Activated CD4-positive, alpha-beta T cell treated with anti-CD3 and anti-CD28 coated beads, Interleukin-2, Interleukin-6, amounts not matched to agents 100 ng/mL and 50 ng/mL, durations not matched to agents 16 hours and 8 hours (primary cell): ENCODE results near the gene LCE6A.
A peak's percentile ranks its signal among the peaks of the same experiment; 100 is the strongest.

Experiments
- DNase-seq: peaks from one replicate; pipeline ENCODE4 v3.0.0-alpha.2; 2020

Gene LCE6A, protein sequence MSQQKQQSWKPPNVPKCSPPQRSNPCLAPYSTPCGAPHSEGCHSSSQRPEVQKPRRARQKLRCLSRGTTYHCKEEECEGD

DNA sequence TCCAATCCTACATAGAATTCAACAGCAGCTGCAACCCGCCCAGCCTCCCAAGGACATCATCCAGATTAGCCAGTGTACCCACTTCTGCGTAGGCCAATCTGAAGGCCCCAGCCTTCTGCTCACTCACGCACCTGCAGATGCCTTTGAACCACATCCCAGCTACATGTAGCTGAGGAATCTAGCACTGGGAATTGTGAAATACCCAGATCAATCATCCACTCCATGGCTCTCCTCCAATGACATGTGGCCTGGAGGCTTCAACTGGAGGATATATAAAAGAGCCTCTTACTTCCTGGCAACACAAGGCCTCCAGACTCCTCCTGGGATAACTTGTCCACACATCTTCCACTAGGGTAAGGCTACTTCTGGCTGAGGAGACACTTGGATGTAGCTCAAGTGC, at the start of gene LCE6A:
TSS of gene LCE6A (plus strand) at position 301 of the 400 bp plus-strand sequence. CDS start 665 bp downstream, outside the sequence.
- DNase-seq: no peak

DNA sequence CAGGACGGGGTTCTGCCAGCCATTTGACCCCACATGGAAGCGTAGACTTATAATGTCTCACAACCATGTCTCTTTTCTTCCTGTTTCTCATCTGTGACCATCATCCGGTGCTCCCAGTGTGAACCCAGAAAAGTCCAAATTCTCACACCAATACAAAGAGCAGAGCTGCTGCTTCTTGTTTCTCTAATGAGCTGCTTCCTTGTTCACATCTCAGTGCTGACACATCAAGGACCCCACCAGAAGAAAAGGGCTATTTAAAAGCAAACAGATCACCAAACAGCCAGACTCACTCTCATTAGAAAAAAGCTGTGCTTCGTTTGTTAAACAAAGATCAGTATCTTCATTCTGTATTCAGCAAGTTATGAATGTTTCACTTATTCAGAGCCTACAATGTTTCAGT, 47.0 kb upstream of the LCE6A start:
- DNase-seq: no peak

DNA sequence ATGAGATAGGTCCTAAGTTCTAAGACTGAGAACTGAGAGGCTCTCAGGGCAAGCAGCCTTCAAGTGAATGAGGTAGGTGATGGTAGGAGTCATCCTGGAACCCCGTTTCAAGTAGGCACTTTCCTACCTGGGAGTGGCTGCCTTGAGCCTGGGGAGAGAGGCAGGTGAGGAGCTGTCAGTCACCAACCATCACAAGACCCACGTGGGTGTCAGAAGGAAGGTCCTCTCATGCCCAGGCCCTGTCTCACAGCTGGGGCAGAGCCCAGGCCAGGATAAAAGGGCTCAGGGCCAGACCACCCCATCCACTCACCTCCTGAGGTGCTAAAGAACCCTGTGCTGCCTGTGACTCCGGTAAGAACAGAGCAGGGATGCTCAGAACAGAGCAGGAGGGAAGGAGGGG, 46.2 kb upstream of the LCE6A start, which contains the start of gene LCE1D:
TSS of gene LCE1D (plus strand) at position 301 of the 400 bp plus-strand sequence. CDS start 1,074 bp downstream, outside the sequence.
- no peak for DNase-seq

DNA sequence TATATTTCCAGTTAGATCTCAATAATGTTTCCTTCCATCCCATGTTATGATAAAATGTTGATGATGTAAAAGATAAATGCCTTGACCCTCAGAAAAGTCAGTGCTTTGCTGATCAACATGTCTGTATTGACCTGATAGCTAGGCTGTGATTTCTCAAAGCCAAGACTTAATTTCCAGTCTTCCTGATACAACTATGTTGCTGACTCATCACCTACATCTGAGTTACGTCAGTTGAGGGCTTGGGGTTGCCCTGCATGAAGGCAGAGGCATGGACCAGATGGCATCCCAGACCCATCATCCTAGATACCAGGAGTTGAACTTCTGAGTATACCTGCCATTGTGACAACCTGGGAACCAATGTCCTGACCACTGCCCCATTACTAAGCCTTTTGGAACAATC, 41.3 kb upstream of the LCE6A start:
- no peak for DNase-seq

DNA sequence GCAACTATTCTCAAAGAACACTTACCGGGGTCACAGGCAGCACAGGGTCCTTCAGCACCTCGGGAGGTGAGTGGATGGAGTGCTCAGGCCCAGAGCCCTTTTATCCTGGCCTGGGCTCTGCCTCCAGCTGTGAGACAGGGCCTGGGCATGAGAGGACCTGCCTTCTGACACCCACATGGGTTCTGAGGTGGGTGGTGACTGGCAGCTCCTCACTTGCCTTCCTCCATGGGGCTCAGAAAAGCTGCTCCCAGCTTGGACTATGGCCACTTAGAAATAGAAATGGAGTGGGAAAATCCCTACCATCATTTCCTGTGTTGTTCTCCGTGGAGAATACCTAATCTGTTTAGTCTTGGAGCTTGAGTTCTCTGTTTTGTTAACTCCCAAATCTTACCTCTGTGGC, 36.1 kb upstream of the LCE6A start, which contains the start of gene LCE1C:
TSS of gene LCE1C (minus strand) at position 76 of the 400 bp plus-strand sequence. CDS start 1,173 bp downstream, outside the sequence.
- DNase-seq: no peak

DNA sequence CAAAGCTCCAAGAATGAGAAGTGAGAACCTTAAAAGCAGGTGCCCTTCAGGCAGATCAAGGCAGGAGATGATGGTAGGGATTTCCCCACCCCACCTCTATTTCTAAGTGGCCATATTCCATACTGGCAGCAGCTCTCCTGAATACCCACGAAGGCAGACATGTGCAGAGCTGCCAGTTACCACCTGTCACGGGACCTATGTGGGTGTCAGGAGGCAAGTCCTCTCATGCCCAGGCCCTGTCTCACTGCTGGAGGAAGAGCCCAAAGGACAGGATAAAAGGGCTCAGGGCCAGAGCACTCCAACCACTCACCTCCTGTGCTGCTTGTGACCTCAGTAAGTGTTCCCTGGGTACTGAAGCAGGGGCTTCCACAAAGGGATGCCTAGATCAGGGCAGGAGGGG, 31.6 kb upstream of the LCE6A start:
- DNase-seq: no peak

DNA sequence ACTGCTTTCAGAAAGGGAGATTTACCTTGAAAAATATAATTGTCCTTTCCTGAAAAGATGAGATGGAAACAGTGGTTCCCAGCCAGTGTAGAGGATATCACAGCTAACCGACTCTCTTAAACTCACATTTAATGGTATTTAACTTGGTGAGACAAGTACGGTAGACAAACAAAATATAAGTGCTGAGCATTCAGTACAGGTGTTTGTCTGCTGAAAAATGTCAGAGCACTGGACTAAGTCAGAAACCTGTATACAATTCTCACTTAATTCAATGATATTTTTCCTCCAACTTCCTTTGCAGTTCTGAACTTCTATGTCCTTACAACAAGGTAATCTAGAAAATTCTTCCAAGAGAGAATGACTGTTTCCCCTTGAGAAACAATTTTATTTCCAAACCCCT, 31.0 kb upstream of the LCE6A start, which contains the start of gene LCE1B:
TSS of gene LCE1B (plus strand) at position 301 of the 400 bp plus-strand sequence. CDS start 476 bp downstream, outside the sequence.
- no peak for DNase-seq

DNA sequence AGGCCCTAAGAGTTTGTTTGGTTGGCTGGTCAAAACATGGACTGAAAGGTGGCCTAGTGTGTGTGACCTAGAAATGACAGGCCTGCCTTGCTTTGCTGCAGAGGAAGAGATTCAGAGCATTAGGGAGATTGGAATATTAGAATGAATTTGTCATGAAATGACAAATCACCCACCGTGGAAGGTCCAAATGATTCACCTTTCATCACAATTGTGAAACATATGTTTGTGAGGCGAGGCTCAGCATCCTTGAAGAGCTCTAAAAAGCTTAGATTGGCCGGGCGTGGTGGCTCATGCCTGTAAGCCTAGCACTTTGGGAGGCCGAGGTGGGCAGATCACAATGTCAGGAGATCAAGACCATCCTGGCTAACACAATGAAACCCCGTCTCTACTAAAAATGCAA, 25.3 kb upstream of the LCE6A start:
- DNase-seq: no peak

DNA sequence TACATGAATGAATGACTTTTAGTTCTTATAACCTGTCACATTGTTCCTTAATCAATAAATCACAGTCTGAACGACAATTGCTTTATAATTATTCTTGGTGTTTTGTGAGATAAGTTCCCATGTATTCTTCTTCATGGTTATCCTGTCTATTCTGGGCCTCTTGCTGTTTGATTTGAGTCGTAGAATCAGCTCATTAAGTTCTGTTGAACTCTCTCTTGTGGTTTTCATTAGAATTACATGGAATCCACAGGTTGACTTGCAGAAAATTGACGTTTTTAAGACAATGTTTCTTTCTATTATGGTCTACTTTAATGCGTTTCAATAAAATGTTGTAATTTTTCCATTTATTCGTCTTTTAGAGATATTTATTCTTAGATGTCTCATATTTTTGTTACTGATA, 19.4 kb upstream of the LCE6A start:
- no peak for DNase-seq

DNA sequence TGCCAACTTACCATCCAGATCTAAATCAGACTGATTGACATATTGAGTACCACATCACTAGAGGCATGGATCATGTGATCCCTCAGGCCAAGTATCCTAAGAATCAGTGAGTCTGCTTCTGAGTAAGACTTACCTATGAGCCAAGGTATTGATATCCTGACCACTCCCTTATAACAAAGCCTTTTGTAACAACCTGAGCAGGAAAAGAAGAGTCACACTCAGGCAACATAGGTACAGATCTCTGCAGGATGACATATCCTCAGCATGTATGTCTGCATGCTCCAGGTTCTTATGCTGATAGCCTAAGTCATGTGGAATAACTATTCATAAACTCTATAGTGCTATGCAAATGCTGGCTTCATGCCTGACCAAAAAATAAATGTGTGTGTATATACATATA, 17.7 kb upstream of the LCE6A start:
- DNase-seq: no peak

DNA sequence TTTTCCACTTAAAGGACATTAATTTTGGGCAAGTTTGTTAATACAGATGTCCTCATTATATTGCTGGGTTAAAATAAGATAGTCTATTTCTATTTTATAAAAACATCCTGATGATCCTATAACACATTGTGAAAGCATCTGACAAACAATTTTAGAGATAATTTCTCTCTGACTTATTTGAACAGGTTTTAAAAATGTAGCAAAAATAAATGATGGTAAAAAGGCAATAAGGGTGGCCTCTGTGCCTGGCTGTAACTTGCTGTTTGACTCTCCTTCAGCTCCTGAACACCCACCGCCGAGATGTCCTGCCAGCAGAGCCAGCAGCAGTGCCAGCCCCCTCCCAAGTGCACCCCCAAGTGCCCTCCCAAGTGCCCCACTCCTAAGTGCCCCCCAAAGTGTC, 15.5 kb upstream of the LCE6A start, which contains the start of gene LCE1A:
TSS of gene LCE1A (plus strand) at position 301 of the 400 bp plus-strand sequence. CDS start at position 301, 0 bp downstream.
- DNase-seq: no peak

DNA sequence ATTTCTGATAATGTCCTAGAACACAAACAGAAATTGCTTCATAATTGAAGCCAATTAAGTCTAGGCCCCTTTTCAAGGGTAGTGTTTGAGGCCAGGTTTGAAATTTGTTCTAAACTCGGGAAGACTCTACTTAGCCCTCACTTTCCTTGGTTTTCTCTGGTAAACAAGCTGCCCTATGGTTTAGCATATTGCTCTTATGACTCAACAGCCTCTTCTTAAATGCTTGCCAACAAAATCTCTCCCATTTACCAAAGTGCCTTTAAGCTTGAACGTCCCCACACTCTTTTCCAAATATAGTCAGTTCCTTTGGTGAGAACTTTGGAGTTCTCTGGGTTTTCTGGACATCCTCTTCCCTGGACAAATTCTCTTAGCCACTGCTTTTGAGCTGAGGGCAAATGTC, 5.8 kb upstream of the LCE6A start:
- no peak for DNase-seq

DNA sequence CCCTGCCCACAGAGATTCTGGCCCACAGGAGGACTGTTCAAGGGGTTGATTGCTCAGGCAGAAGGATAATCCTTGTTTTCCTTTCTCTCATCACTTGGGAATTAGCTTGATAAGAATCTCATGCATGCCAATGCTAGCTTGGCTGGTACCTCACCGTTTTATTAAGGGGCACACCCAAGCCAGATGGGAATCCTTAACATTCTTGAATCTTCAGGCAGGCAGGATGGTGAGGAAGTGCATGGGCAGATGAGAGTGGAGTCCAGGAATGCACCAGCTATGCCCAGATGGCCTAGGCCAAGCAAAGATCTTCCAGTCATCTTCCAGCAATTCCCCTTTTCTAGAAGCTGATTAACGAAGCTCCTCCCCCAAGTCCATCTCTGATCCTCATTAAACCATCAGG, 13.0 kb downstream of the LCE6A start:
- no peak for DNase-seq

DNA sequence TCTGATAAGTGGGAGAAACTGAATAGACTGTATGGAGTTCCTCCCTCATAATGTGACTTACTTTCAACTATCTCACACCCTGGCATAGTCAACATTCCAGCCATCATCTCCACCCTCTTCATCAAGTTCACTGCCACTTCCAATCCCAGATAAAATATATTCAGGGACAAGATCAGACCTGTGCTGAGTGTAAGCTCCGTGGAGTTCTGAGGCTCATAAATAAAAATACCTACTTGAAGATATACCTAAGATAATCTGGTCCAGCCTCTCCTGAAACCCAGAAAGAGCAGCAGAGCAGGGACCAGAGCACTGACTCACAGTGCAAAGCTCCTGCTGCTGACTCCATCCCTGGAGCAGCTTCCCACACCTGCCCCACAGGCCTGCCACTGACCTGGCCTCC, 15.4 kb downstream of the LCE6A start:
- no peak for DNase-seq

DNA sequence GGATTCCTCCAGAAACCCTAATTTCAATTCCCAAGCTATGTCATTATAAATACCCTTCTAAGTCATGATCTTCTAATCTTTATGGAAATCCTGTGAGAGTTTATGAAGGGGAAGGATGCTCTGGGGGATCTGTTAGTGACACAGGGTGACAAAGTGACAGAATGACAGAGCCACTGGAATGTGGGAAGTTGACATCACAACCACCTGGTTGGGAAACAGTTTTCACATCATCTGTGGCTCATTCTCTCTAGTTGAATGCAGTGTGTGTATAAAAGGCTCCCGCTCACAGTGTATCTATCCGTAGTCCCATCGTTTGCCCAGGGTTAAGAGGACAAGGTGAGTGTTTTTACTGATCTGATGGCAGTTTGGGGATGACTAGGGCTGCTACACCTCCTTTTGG, 17.0 kb downstream of the LCE6A start, which contains the start of gene LCE7A:
TSS of gene LCE7A (plus strand) at position 301 of the 400 bp plus-strand sequence. CDS start 702 bp downstream, outside the sequence.
- DNase-seq: no peak

DNA sequence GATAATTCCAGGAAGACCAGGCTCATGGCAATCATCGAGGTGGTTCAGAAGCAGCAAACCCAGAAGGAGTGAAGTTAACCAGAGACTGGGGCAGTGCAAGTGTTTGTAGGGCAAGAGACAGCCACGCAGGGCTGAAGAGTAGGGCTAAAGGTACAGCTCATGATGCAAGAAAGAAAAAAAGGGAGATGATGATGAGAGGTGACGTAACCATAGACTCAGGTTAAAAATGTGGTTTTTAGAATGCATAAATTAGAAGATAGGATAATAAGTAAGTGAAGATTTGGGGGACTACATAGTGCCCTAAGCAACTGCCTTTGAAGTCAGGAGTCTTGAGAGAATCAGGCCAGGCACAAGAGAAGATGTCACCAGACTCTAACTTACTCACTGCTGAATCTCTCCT, 17.5 kb downstream of the LCE6A start:
- DNase-seq: no peak

DNA sequence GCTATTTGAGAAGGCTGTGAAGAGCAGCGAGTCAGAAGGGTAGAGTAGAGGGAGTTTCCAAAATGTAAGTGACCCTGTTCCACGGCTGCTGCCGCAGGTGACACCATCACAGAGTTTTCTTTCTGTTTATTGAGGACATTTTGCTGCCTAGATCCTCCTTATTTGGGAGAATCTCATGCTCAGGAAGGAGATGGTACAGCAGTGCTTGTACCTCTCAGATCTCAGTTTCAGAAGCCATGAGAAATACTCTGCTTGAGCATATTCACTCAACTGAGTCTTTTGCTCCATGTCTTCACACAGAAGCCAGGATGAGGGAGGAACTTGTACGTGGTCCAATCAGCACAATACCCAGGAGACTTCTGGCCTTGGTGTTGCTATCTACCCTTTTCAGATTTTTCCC, 18.7 kb downstream of the LCE6A start:
- no peak for DNase-seq

DNA sequence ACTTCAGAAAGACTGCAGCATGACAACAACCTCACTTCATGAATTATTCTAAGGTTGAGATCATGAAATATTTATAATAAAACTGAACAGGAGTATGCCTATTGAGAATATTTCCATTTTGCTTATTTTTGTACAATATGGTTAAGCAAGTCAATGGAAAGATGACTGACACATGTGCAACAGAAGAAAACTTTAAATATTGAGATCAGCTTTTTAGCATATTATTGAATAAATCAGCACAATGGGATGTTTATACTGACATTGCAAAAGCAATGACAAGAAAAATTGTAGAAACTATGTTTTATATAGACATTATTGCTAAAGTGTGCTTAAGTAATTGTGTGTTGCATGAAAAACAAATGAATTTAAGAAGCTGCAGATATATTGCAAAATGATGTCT, 21.8 kb downstream of the LCE6A start:
- no peak for DNase-seq

DNA sequence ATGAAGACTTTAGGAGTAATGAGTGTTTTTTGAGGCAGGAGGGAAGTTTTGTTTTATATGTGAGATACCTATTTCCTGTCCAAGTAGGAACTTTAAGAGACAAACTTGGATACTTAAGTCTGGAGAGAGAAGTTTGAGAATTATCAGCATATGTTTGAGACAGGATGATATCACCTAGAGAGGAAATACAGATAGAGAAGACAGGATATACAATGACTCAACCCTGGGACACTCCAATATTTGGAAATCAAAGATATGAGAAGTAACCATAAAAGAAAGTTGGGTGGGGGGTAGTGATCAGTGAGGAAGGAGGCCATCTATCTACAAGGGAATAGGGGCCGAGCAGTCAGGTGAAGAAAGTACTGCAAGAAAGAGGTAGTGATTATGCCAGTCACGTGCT, 23.7 kb downstream of the LCE6A start:
- no peak for DNase-seq

DNA sequence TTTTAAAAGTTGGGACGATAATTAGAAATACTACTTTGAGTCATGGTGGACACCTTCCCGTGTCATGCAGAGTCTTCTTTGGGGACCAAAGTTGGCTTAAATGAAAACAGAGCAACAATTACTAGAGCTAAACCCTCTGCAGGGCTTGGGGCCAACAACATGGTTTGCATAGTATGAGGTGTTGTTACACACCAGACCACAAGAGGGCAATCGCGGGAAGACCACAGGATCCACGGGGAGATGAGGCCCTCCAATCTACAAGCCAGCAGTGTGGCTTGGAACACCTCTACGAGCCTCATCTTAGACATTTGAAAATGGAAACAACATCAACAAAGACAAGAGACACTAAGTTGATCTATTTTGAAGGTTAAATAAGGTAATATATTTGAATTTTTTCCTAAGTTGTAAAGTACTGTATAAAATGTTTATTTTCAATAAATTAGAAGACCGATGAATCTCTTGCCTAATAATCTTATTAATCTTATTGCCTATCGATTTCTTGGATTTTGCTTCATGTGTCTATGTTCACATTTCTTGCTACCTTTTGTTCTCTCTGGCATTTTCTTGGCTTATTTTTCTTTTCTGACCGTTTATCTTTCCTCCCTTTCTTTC, 27.3 kb downstream of the LCE6A start:
- peak; percentile 76 for DNase-seq

DNA sequence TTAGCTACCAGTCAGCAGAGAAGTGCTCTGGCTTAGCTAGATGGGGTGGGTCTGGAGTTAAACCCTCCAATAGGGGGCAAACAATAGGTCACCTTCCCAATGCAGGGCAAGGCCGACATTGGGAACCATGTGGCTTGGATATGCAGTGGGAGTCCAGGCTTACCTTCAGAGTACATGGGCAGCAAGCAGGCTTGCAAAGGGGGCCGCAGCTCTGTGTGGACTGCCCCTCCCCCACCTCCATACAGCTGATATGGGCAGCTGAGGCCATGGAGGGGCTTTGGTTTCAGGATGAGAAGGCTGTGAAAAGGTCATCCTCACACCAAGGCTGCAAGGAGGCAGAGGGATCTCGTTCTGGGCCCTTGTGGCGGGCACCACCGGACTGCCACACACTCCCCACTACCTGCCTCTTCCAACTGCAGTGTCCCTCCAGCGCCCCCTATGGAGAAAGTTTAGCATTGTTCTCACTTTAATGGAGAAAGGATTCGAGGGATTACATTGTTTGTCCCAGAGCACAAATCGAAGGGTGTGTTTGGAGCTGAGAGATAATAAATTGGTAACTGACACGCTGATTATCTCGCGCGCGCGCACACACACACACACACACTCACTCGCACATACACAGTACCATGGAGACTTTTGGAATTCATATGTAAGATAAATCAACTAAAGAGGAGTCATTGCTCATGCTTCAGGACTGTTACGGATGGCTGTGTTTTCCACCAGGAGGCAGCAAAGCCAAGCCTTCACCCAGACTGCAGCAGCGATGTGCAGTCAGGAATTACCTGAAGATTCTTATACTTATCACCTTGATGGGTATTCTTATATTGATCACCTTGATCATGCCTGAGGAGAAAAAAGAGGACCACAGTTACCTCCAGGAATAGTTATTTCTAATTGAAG, 28.4 kb downstream of the LCE6A start:
- peak; percentile 41 for DNase-seq

DNA sequence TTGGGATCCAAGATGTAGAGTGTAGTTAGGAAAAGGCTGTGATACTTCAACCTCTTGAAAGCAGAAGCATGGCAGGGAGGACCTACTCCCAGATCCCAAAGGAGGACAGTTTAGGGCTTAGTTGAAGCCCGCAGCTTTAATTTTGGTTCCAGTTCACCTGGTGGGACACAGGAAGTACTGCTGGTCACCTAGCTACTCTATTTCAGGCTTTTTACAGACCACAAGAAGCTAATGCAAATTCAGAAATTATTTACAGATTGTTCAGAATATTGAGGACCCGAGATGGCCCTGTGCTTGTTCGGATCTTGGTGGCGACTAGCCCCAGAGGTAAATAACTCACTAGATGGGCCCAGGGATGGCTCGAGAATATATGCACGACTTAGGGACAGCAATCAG, 29.1 kb downstream of the LCE6A start:
- no peak for DNase-seq

DNA sequence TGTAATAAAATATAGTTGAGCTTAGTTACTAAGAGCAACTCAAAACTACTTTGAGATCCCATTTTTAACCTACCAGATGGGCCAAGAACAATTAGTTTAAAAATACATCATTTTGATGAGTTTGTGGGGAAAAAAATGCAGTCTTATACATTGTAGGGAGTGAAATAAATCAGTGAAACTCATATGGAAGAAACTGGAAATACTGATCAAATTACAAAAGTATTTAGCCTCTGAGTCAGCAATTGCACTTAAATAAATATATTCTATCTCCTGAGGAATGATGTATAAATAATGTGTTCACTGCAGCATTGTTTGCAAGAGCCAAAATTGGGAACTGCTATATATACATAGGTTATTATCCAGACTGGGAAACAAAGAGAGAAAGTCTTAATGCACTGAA, 30.8 kb downstream of the LCE6A start:
- DNase-seq: no peak

DNA sequence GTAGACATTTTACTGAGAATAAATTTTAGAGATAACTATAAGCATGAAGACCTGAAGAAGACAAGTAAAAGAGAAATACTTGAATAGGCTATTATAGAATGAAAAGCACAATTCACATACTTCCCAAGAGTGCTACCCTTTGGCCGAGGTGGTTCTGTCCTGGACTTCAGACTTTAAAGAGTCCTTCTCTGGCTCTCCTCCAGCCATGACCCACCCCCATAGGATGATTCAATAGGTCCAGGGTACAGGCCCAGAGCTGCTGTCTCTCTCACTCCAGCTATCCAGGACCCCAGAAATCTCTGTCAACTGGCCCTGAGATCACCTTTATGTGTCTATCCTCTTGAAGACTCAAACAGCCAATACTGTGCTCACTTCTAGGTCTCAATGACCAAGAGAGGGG, 34.2 kb downstream of the LCE6A start:
- no peak for DNase-seq
